H1 (cell line): ENCODE results near the gene MRTO4. TPM values are rescaled to one million over a fixed set of nuclear protein-coding genes. Genes with fewer than 3 reads are reported as not detected.

Experiments used
- CTCF ChIA-PET: fragments of 300-600 bp; sonication (Branson Sonifier 250); formaldehyde crosslinking; loops from one replicate; lab custom pipeline; 2021; ENCODE audit not compliant: partially characterized antibody; lab: Charles Lee
- POLR2A ChIA-PET: fragments of 300-600 bp; sonication (Branson Sonifier 250); formaldehyde crosslinking; loops from one replicate; lab custom pipeline; 2021; ENCODE audit warnings: inconsistent platforms; ENCODE audit not compliant: partially characterized antibody; lab: Charles Lee
- DNase-seq, 2 experiments: peaks; one replicate each; pipeline versions ENCODE4 v3.0.0 to v3.0.0-alpha.2; 2010 to 2022; ENCODE audit warnings: low spot score in 2 of 2, low read depth in 1 of 2, mixed read lengths in 1 of 2
- FAIRE-seq: peaks from 2 replicates; lab custom pipeline; 2011; peaks lifted over from hg19 to GRCh38; lab: Jason Lieb, UNC
- H2AFZ ChIP-seq: 2 replicates; pipeline ENCODE4 v1.8.1; 2012; ENCODE audit warnings: low read length, inconsistent platforms
- H2AK5ac ChIP-seq: 2 replicates; pipeline ENCODE4 v1.6.1; 2013; ENCODE audit warnings: low read depth, low read length
- H2BK120ac ChIP-seq: replicated peaks from 2 replicates; pipeline ENCODE3; 2013; ENCODE audit warnings: low read depth, low read length, inconsistent platforms
- H2BK12ac ChIP-seq: 2 replicates; pipeline ENCODE4 v1.6.1; 2013; ENCODE audit warnings: low read depth, low read length
- H2BK15ac ChIP-seq: 2 replicates; pipeline ENCODE4 v1.6.1; 2013; ENCODE audit warnings: low read length
- H2BK20ac ChIP-seq: 2 replicates; pipeline ENCODE4 v1.6.1; 2013; ENCODE audit warnings: low read length
- H2BK5ac ChIP-seq: 2 replicates; pipeline ENCODE4 v1.6.1; 2013; ENCODE audit warnings: low read depth, low read length
- H3K14ac ChIP-seq: 2 replicates; pipeline ENCODE4 v1.6.1; 2013; ENCODE audit warnings: inconsistent platforms; ENCODE audit not compliant: insufficient read length
- H3K18ac ChIP-seq: 2 replicates; pipeline ENCODE4 v1.6.1; 2013; ENCODE audit warnings: low read length; ENCODE audit errors: extremely low read depth
- H3K23ac ChIP-seq: 2 replicates; pipeline ENCODE4 v1.6.1; 2013; ENCODE audit warnings: inconsistent platforms; ENCODE audit not compliant: insufficient read length
- H3K23me2 ChIP-seq: 2 replicates; pipeline ENCODE4 v1.6.1; 2013; ENCODE audit warnings: low read depth, low read length
- H3K27ac ChIP-seq: 2 replicates; pipeline ENCODE4 v1.6.1; 2011; ENCODE audit warnings: low read depth, low read length, inconsistent platforms
- H3K27me3 ChIP-seq, 4 experiments: replicated peaks in 1 of 4; 1 replicate in 1 of 4; 2 replicates in 3 of 4; pipeline versions ENCODE4 v1.6.1 to v1.8.1; 2011 to 2013; ENCODE audit warnings: low read length in 3 of 4, mild to moderate bottlenecking in 3 of 4, inconsistent platforms in 2 of 4, mixed read lengths in 2 of 4, moderate library complexity in 1 of 4; ENCODE audit not compliant: control insufficient read depth in 3 of 4, insufficient read depth in 3 of 4; ENCODE audit errors: extremely low read depth in 1 of 4
- H3K36me3 ChIP-seq, 4 experiments: 2 replicates each; pipeline versions ENCODE4 v1.6.1 to v1.8.1; 2011 to 2013; ENCODE audit warnings: mild to moderate bottlenecking in 4 of 4, low read length in 3 of 4, moderate library complexity in 2 of 4, control low read depth in 1 of 4, inconsistent platforms in 1 of 4; ENCODE audit not compliant: insufficient read depth in 4 of 4, control insufficient read depth in 2 of 4
- H3K4ac ChIP-seq: replicated peaks from 2 replicates; pipeline ENCODE3; 2013; ENCODE audit warnings: low read length, low read depth, mixed read lengths, inconsistent platforms; ENCODE audit not compliant: insufficient read length
- H3K4me1 ChIP-seq, 4 experiments: replicated peaks in 1 of 4; 1 replicate in 1 of 4; 2 replicates in 3 of 4; pipeline versions ENCODE4 v1.6.1 to v1.8.1; 2011 to 2013; ENCODE audit warnings: low read length in 3 of 4, inconsistent platforms in 2 of 4, mixed read lengths in 1 of 4; ENCODE audit not compliant: insufficient read depth in 4 of 4, control insufficient read depth in 3 of 4
- H3K4me2 ChIP-seq, 2 experiments: 2 replicates each; pipeline versions ENCODE4 v1.6.1 to v1.8.1; 2011 to 2013; ENCODE audit warnings: low read depth in 2 of 2, low read length in 2 of 2, control low read depth in 1 of 2, inconsistent platforms in 1 of 2, mild to moderate bottlenecking in 1 of 2; ENCODE audit not compliant: insufficient read depth in 1 of 2
- H3K4me3 ChIP-seq, 4 experiments: fragments of 200-600, 300-600 bp in 1 of 4; sonication (generic), shearing (Covaris generic), sonication (Bioruptor Twin) in 1 of 4; 2 replicates each; pipeline versions ENCODE4 v1.5.1 to v1.8.1; 2011 to 2016; ENCODE audit warnings: low read length in 4 of 4, low read depth in 3 of 4, control low read depth in 2 of 4, inconsistent platforms in 2 of 4, mild to moderate bottlenecking in 2 of 4, mixed read lengths in 1 of 4, moderate library complexity in 1 of 4; ENCODE audit not compliant: insufficient read depth in 2 of 4; ENCODE audit errors: extremely low read depth in 1 of 4
- H3K56ac ChIP-seq: replicated peaks from 2 replicates; pipeline ENCODE3; 2013; ENCODE audit warnings: low read depth, mild to moderate bottlenecking, mixed read lengths, low read length, inconsistent platforms; ENCODE audit not compliant: insufficient read length
- H3K79me1 ChIP-seq: 2 replicates; pipeline ENCODE4 v1.6.1; 2013; ENCODE audit warnings: low read depth, low read length, control low read depth
- H3K79me2 ChIP-seq, 2 experiments: 2 replicates each; pipeline versions ENCODE4 v1.6.1 to v1.8.1; 2012 to 2013; ENCODE audit warnings: low read length in 2 of 2, mild to moderate bottlenecking in 2 of 2, inconsistent platforms in 1 of 2; ENCODE audit not compliant: insufficient read depth in 2 of 2, control insufficient read depth in 1 of 2
- H3K9ac ChIP-seq, 4 experiments: replicated peaks in 1 of 4; 1 replicate in 1 of 4; 2 replicates in 3 of 4; pipeline versions ENCODE4 v1.6.1 to v1.8.1; 2011 to 2013; ENCODE audit warnings: low read depth in 3 of 4, low read length in 3 of 4, control low read depth in 2 of 4, mild to moderate bottlenecking in 2 of 4, moderate library complexity in 2 of 4, inconsistent platforms in 1 of 4; ENCODE audit errors: extremely low read depth in 1 of 4
- H3K9me3 ChIP-seq, 2 experiments: 2 replicates each; pipeline versions ENCODE4 v1.6.1 to v1.8.1; 2012 to 2013; ENCODE audit warnings: mild to moderate bottlenecking in 2 of 2, moderate library complexity in 2 of 2, control low read depth in 1 of 2, inconsistent platforms in 1 of 2, low read depth in 1 of 2, low read length in 1 of 2, mixed read lengths in 1 of 2; ENCODE audit not compliant: insufficient read depth in 2 of 2
- H4K20me1 ChIP-seq, 2 experiments: replicated peaks in 1 of 2; 2 replicates each; pipeline versions ENCODE3 to v1.8.1; 2011 to 2013; ENCODE audit warnings: inconsistent platforms in 2 of 2, low read length in 2 of 2, mild to moderate bottlenecking in 1 of 2; ENCODE audit not compliant: insufficient read depth in 2 of 2, control insufficient read depth in 1 of 2
- H4K5ac ChIP-seq: 2 replicates; pipeline ENCODE4 v1.6.1; 2013; ENCODE audit warnings: low read length, low read depth, mixed read lengths, inconsistent platforms; ENCODE audit not compliant: insufficient read length
- H4K8ac ChIP-seq: 2 replicates; pipeline ENCODE4 v1.8.0; 2013; ENCODE audit warnings: mild to moderate bottlenecking, moderate library complexity, low read length, inconsistent platforms; ENCODE audit not compliant: insufficient read depth; ENCODE audit errors: extremely low read depth
- H4K91ac ChIP-seq: replicated peaks from 2 replicates; pipeline ENCODE3; 2013; ENCODE audit warnings: low read length, mixed read lengths, inconsistent platforms; ENCODE audit not compliant: insufficient read length
- BCL11A ChIP-seq, 2 experiments: IDR thresholded peaks; one replicate each; pipeline ENCODE4 v1.6.1; 2011; ENCODE audit warnings: low read depth in 2 of 2, low read length in 2 of 2, mild to moderate bottlenecking in 2 of 2
- CHD1 ChIP-seq: IDR thresholded peaks from 2 replicates; pipeline ENCODE4 v1.6.1; 2012; ENCODE audit warnings: low read depth, low read length, improper control_type of control experiment
- EP300 ChIP-seq, 2 experiments: IDR thresholded peaks; 1 replicate in 1 of 2; 2 replicates in 1 of 2; pipeline ENCODE4 v1.6.1; 2011 to 2012; ENCODE audit warnings: low read depth in 2 of 2, low read length in 2 of 2, mild to moderate bottlenecking in 2 of 2, borderline replicate concordance in 1 of 2, inconsistent platforms in 1 of 2, moderate library complexity in 1 of 2
- NRF1 ChIP-seq: IDR thresholded peaks from 2 replicates; pipeline ENCODE4 v1.6.1; 2011; ENCODE audit warnings: mild to moderate bottlenecking, low read depth, low read length, improper control_type of control experiment
- RBBP5 ChIP-seq: IDR thresholded peaks from 2 replicates; pipeline ENCODE4 v1.7.1; 2012; ENCODE audit warnings: low read depth, mild to moderate bottlenecking, inconsistent platforms, low read length, moderate library complexity, borderline replicate concordance
- RXRA ChIP-seq: IDR thresholded peaks from 2 replicates; pipeline ENCODE4 v1.6.1; 2011; ENCODE audit warnings: low read depth, mild to moderate bottlenecking, low read length, moderate library complexity; ENCODE audit not compliant: insufficient read depth
- SIRT6 ChIP-seq: IDR thresholded peaks from one replicate; pipeline ENCODE4 v1.7.1; 2012; ENCODE audit warnings: low read length, inconsistent platforms
- YY1 ChIP-seq: IDR thresholded peaks from 2 replicates; pipeline ENCODE4 v1.6.1; 2011; ENCODE audit warnings: low read depth, mild to moderate bottlenecking, low read length
- ZNF274 ChIP-seq: IDR thresholded peaks from 2 replicates; pipeline ENCODE4 v1.7.0; 2012; ENCODE audit warnings: low read length, borderline replicate concordance; ENCODE audit errors: extremely low read depth
- polyA plus RNA-seq, 7 experiments: library from polyadenylated mRNA; depleted of rRNA in 3 of 7; stranded (reverse) in 5 of 7; unstranded in 2 of 7; fragments of >200 nt in 5 of 7; fragments of 200-250 nt in 2 of 7; gene quantifications; 1 replicate in 5 of 7; 2 replicates in 1 of 7; 4 replicates in 1 of 7; pipeline versions ENCODE4 v1.2.1 to v1.2.3, GENCODE V29; 2011 to 2013; ENCODE audit warnings: missing spikeins in 2 of 7, mixed read lengths in 2 of 7
- total RNA-seq: library from RNA; stranded (reverse); fragmentation: NEBNext Ultra II Directional; extraction: Animal tissue kit (Norgen Biotek cat#: 25700); gene quantifications from 2 replicates; pipeline ENCODE4 v1.2.1, GENCODE V29; 2021

Gene MRTO4
- total and polyA plus RNA-seq, 2 of the 8 experiments (the other 6 are each of a cell fraction or from before 2014, with no cell fraction given): 36.9 to 64.3 TPM

DNA sequence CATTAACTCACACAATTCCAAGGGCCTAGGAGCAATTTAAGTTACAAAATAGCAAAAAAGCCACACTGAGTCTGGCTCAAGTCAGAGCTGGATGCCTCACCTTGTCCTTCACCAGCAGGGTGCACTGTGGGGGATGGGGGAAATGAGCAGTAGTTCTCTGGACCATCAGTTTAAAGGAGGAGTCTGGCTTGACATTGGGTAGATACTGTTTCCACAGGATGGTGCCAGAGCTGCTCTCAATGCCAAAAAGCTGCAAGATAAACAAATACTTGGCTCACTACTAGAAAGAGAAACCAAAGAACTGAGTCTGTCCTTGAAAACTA lies 19.1 kb upstream of the MRTO4 start:
- H3K27ac ChIP-seq: no peak overlapping the region
- no peak overlapping the region for H4K8ac ChIP-seq
- no peak overlapping the region for H3K14ac ChIP-seq
- FAIRE-seq: no peak
- no peak overlapping the region for H3K4ac ChIP-seq
- TF ChIP-seq BCL11A (IDR thresholded peaks at IDR 0.05; ENCODE audit: low read depth in 2 of 2, low read length in 2 of 2) (no peak), CHD1 (no peak), EP300 (IDR thresholded peaks at IDR 0.05; ENCODE audit: borderline replicate concordance in 1 of 2, low read depth in 2 of 2, low read length in 2 of 2) (no peak), RXRA (no peak), YY1 (no peak), RBBP5 (no peak), ZNF274 (no peak), SIRT6 (no peak), NRF1 (no peak)
- H3K56ac ChIP-seq: no peak overlapping the region
- no peak for DNase-seq
- H2AFZ ChIP-seq: no peak overlapping the region
- H3K4me2 ChIP-seq: no peak overlapping the region
- H3K18ac ChIP-seq: no peak overlapping the region
- H3K9ac ChIP-seq: no peak overlapping the region
- H3K79me2 ChIP-seq: no peaks in the 10 kb centered on the region
- CTCF ChIA-PET: interaction anchor here (0.6 to 1.9 kb wide), 4 partner anchors 9 to 328 kb away, joined by 3 to 11 read pairs (median 4); no protein-coding TSS in a partner anchor
- H3K36me3 ChIP-seq: peaks cover 41 to 73% (median 62%) of the 10 kb centered on the region in 4 experiments
- peaks cover 2 to 4% of the 10 kb centered on the region in 2 experiments for H4K20me1 ChIP-seq
- H2BK20ac ChIP-seq: no peak overlapping the region
- H4K5ac ChIP-seq: no peak overlapping the region
- H3K4me1 ChIP-seq: no peaks in the 10 kb centered on the region
- no peak overlapping the region for H3K4me3 ChIP-seq
- H3K9me3 ChIP-seq: no peaks in the 10 kb centered on the region
- no peaks in the 10 kb centered on the region for H3K27me3 ChIP-seq
- POLR2A ChIA-PET: interaction anchor here (0.9 to 1.2 kb wide), 3 partner anchors 10 to 78 kb away, joined by 3 read pairs; no protein-coding TSS in a partner anchor
- no peak overlapping the region for H2BK12ac ChIP-seq
- H2BK5ac ChIP-seq: no peak overlapping the region
- H3K23me2 ChIP-seq: no peaks in the 10 kb centered on the region
- no peak overlapping the region for H2BK15ac ChIP-seq
- H3K79me1 ChIP-seq: no peaks in the 10 kb centered on the region
- no peak overlapping the region for H4K91ac ChIP-seq
- H2AK5ac ChIP-seq: no peak overlapping the region
- no peak overlapping the region for H3K23ac ChIP-seq
- H2BK120ac ChIP-seq: no peak overlapping the region
